Limb (tissue), 2 donors: Measurements from ENCODE around the gene PDSS1.
"Not testable (repeated sequence)": the region's sequence is repeated elsewhere in the genome, so short reads cannot be mapped to it uniquely, and the experiment has no call there.

Experiments used
- DNase-seq, 2 donors: peaks; one replicate each; pipeline ENCODE4 v3.0.0-alpha.2; 2016; ENCODE audit errors: extremely low spot score in 2 of 2

PDSS1 gene, protein sequence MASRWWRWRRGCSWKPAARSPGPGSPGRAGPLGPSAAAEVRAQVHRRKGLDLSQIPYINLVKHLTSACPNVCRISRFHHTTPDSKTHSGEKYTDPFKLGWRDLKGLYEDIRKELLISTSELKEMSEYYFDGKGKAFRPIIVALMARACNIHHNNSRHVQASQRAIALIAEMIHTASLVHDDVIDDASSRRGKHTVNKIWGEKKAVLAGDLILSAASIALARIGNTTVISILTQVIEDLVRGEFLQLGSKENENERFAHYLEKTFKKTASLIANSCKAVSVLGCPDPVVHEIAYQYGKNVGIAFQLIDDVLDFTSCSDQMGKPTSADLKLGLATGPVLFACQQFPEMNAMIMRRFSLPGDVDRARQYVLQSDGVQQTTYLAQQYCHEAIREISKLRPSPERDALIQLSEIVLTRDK

DNA sequence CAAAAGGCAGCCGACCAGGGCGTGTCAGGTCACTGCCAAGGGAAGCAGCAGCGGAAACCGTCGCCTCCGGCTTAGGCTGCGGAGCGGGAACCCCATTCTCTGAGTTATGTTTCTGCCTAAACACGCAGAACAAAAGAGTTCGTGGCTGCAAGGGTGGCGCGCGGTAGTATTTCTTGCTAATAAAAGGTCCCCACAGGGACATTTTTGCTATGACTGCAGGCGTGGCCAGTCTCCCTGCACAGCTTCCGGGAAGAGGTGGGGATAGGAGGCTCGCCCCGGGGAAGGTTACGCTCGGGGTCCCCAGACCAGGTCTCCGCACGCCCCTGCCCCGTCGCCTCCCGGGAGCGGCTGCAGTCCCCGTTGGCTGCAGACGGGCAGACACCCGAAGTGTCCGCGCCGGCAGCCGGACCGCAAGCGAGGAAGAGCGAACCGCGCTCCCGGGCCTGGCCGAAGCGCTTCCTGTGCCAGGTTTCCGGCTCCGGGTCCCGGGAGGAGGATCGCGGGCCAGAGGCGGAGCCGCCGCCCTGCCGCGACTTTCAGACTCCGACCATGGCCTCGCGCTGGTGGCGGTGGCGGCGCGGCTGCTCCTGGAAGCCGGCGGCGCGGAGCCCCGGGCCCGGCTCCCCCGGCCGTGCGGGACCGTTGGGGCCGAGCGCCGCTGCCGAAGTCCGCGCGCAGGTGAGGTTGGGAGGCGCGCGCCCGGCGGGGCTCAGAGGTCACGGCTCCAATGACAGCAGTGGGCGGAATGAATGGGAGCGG lies at the start of gene PDSS1:
Gene PDSS1, plus strand, starts transcription at position 539 of the 759 bp plus-strand sequence. Its CDS starts 11 bp downstream, at position 550.
- peak; percentile 62 to 86 for DNase-seq

DNA sequence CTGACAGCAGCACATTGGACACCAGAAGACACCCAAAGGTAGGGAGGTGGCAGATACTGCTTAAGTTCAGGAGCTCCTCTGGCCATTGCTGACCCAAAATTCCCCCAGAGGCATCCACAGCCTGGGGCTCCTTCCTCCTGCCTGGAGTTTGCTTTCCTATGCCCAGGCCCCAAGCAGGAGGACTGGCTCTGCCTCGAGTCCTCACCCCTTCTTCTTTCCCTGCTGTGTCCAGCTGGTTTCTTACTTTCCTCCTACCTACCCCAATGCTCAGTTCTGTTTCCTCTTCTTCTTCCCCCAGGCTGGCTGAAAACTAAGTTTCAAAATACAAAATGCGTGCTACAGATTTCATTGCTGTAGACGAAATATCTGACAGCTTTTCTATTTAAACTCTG lies 49.3 kb upstream of the PDSS1 start:
- not testable (repeated sequence) for DNase-seq

DNA sequence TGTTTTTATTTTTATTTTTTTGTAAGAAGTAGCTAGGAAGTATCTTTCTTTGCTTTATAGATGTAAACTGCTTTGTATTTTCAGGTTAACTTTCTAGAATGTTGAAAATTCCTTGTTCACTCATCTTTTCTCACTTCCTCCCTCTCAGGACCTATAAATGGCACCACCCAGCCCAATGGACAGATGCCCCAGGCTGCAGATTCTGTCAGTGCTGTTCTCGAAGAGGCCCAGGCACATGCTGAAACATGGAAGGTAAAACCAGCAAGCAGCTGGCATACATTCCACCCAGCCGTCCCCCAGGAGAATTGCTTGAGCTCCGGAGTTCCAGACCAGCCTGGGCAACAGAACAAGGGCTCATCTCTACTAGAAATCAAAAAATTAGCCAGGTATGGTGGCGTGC lies 47.1 kb upstream of the PDSS1 start:
- no peak for DNase-seq

DNA sequence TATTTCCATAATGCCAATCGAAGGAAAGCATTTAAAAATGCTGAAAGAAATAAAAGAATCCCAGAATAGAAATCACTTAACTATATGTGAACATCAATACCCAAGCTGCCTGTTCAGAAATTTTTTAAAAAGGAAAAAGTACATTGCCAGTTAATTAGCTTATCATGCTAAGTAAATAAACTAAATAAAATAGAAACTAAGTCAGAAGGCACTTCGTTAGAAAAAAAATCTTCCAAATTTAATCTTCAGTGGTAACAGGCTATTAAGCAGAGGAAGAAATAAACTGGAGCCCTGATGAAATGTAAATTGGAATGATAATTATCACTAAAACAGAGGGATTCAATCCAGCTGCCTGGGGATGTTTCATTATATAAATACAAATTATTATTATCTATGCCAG lies 46.0 kb upstream of the PDSS1 start:
- not testable (repeated sequence) for DNase-seq

DNA sequence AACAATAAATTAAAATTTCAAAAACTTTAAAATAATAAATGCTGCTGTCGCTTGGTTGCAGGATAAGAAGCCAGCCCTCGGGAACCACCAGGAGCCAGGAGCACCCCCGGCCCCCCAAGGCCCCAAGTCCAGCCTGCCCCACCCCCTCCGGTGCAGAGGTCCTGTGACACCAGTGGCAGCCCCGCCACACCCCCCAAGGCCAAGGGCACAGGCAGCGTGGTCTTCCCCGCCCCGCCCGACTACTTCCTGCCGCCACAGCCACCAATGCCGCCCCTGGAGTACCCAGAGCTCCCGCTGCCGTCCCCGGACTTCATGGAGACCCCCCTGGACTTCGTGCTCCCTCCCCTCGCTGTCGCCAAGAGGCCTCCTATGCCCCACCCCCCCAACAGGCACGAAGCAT lies 44.5 kb upstream of the PDSS1 start:
- no peak for DNase-seq

DNA sequence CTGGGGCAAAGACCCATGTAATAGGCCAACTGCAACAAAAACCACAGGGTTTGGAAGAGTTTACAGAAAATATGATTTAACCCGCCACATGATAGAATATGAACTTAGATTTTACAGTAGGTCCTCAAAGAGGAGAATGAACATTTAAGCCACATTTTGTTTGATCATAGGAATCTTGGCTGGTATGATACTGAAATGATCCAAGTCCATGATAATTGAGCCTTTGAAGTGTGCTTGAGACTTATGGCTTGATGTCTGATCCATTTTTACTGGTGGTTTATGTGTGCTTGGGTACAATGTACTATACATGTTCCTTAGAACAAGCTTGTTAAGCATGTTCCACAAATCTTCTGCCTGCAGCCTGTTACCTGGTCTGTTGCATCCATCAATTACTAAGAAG lies 41.8 kb upstream of the PDSS1 start:
- DNase-seq: no peak

DNA sequence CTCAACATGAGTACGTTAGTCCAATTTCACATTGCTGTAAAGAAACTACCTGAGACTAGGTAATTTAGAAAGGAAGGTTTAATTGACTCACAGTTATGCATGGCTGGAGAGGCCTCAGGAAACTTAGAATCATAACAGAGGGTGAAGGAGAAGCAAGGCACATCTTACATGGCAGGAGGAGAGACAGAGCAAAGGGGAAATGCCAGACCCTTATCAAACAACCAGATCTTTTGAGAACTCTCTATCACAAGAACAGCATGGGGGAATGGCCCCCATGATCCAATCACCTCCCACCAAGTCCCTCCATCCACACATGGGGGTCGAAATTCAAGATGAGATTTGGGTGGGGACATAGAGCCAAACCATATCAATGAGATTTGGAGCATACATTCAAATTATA lies 34.6 kb upstream of the PDSS1 start:
- no peak for DNase-seq

DNA sequence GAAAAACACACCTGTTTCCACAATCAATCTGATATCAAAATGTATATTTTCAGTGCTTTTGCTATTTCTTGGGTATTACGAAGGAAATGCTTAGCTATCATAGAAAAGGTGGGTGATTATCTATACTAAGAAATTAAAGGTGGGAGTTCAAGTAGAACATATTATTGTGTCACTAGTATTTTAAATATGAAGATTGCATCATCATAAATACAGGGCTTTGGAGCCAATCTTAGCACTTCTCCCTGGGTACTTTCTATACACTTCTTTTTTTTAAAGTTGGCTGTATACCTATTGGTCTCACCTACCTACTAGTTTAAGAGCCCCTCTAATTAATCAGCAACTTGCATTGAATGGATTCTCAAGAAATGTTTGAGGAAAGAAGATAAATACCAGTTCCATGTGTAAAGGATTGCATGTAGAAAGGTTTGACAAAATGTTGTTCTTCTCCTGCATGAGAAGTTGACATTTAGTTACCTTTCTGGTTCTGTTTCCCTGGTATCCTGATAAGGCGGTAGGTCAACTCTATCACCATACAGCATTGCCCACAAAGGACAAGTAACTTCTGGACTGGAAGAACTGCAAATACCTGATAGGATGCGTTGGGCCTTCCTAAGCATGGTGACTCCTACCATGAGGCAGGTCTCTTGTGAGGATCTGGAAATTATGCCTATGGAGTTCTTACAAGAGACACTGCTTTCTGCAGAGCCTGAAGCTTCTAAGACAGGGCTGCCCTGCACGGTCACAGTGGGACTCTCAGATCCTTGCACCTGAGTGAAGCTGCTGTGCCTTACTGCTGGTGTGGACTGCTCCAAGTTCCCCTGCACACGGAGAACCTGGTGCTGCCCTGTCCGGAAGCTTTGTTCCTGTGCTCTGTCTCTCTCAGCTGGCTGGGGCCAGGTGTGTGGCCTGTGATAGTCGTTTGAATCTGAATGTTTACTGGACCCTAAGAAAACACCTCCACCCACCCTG lies 32.1 kb upstream of the PDSS1 start:
- DNase-seq: no peak

DNA sequence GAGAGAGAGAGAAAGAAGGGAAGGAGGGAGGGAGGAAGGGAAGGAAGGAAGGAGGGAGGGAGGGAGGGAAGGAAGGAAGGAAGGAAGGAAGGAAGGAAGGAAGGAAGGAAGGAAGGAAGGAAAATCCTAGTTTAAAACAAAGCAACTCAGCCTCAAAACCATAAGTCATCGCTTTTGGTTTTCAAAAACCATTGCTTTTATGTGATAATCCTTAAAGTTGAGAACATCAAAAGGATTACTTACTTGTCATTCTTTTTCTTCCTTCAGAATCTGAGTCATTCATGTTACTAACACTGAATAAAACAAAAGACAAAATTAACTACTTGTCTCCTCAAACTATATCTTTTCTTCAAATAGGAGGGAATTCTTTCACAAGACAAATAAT lies 21.6 kb upstream of the PDSS1 start:
- DNase-seq: no peak

DNA sequence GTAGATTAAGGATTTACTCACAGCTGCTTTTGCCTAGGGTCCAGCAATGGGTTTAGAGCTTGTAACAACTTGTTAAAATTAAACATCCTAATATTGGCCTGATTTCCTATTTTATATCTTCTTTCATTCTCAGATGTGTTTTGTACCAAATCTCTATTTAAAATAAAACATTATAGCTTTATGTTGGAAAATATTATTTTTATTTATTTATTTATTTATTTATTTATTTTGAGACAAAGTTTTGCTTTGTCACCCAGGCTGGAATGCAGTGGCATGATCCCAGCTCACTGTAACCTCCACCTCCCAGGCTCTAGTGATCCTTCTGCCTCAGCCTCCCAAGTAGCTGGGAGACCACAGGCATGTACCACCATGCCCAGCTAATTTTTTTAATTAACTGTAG lies 17.9 kb upstream of the PDSS1 start:
- no peak for DNase-seq

DNA sequence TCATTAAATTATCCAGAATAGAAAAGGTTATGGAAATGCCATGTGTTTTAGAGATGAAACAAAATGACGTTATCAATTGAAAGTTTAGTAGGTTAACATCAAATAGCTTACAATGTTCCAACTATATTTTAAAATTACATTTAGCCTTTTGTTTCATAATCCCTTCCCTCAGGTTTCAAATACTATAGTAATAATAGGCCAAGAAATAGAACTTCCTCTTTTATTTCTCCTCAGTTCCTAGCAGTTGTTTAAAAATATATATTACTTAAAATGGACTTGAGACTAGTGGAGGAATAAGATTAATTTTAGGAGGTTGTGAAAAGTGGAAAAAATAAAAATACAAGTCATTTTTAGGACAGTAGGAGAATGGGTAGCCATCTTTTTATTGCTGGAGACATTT lies 16.4 kb upstream of the PDSS1 start:
- DNase-seq: no peak

DNA sequence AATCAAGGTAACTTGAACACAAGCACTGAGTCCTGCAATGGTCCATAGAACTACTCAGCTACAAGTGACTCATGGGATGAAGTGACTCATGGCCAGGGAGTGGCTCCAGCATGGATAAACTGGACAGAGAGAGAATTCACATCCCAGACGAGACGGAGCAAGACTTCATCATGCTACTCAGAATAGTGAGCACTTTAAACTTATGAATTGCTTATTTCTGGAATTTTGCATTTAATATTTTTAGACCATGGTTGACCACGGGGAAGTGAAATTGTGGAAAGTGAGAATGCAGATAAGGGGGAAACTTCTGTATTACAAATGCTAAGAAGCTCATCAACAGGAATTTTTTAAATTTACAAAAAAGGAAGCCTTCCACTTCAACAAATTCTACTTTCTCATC lies 15.5 kb upstream of the PDSS1 start:
- not testable (repeated sequence) for DNase-seq

DNA sequence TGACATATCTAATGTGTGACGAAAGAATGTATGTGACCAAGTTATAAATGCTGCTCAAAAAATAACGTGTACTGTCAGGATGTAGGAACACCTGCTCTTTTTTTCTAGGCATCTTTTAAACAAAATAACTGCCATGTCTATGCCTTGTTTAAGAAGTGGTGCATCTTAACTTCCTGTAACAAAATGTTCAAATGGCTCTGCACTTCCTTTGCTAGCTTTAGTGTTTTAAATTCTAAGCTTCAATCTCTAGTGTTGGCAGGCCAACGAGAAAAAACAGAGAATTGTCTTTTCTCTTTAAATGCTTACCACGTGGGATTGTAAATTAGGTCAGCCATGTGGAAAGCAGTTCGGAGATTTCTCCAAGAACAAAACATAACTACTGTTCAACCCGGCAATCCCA lies 14.6 kb upstream of the PDSS1 start:
- DNase-seq: no peak

DNA sequence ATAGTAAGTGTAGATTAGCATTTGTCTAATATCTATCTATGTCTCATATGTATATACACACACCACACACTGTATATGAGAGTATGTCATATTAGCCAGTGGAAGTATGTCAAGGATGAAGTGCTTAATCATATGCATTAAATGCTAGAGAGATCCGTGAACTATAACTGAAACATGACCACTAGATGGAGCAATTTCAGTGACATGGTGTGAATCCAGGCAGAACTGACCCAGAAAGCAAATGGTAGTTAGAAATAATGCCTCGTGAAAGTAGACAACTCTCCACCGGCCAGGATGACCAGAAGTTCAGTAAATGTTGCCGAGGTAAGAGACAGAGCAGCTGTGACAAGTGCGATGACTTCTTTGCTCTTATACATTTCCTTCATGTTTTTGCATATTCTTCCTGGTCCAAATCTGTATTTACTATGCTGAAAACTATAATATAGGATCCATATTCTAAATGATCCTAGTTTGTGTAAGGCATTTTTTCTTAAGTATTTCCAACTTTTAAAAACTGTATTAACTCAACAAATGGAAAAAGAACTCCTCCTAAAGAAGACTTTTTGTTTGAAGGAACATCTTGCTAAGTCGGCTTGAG lies 12.7 kb upstream of the PDSS1 start:
- peak in 1 of 2 donors; percentile 36 for DNase-seq

DNA sequence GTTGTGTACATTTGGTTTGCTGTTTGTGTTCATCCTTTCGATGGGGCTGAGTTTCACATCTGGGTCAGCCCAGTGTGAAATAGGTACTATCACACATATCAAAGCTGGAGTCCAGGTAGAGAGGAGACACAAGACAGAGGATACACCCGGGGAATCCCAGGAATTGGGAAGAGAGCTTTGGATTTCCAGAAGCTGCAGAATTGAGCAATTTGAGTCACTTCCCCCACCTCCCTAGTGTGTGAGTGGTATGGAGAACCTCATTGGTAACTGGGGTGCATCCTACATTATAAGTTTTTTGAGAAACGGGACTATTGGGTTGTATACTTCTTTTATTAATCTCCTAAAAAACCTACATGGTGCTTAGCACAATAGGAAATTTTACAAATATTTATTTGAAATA lies 12.1 kb upstream of the PDSS1 start:
- no peak for DNase-seq

DNA sequence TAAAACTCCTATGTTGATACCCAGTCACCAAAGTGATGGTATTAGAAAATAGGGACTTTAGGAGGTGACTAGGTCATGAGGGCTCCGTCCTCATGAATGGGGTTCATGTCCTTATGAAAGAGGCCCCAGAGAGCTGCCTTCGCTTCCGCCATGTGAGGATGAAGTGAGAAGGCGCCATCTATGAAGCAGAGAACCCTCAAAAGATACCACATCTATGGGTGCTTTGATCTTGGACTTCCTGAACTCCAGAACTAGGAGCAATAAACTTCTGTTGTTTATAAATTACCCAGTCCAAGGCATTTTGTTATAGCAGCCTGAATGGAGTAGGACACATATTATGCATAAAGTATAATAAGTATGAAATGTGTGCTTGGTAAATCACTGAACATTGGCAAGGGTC lies 8.1 kb upstream of the PDSS1 start:
- no peak for DNase-seq

DNA sequence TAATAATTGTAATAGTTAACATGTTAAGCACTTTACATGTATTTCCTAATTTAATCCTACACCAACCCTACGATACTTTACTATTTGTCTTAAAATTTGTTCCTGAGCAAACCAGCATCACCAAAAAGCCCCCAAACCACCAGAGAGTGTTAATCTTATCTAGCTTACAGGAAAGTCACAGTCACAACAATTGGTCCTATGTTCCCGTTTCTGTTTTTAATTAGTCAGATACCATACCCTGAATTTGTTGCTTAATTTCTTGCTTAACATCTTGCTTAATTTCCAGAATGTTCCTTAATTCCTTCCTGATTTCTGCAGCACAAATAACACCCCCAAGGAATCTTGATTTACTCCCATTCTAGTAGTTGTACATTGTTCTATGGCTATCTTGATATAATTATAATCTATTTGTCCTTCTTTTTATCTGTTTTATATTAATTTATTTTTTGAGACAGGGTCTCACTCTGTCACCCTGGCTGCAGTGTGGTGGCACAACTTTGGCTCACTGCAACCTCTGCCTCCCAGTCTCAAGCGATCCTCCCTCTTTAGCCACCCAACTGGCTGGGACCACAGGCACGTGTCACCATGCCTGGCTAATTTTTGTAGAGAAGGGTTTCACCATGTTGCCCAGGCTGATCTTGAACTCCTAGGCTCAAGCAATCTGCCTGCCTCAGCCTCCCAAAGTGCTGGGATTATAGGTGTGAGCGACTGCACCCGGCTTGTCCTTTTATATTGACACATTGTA lies 6.6 kb upstream of the PDSS1 start:
- DNase-seq: no peak

DNA sequence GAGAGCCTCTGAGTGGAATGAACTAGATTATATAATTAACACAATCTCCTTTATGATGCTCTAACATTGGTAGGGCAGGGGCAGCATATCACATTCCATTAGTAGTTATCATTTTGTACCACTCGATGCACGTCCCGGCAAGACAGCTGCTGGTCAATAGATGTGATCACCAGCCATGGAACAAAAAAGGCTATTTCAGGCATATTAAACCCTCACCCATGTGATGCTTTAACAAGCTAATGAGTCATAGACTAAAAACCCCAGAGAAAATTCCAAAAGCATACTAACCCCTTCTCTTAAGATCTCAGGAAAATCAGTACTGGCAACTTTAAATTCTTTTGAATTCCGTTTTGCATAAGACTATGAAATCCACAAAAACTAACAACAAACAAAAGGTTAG lies 3.0 kb upstream of the PDSS1 start:
- DNase-seq: not testable (repeated sequence)

DNA sequence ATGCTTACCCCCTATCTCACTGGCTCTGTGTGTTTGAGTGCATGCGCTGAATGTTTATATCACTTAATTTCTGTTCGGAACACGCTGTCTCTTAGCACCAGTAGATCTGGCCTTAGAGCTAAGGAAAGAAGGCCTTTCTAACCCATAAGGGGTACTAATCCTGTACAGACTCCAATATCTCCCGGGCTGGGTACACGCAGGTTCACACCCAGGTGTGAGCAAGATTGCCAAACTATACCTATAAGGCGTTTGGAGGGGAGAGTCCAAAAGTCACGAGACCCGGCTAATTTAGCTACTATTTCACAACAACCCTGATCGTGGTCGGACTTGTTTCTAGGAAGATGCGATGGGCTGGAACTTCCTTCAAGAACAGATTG lies 727 bp upstream of the PDSS1 start:
- no peak for DNase-seq

DNA sequence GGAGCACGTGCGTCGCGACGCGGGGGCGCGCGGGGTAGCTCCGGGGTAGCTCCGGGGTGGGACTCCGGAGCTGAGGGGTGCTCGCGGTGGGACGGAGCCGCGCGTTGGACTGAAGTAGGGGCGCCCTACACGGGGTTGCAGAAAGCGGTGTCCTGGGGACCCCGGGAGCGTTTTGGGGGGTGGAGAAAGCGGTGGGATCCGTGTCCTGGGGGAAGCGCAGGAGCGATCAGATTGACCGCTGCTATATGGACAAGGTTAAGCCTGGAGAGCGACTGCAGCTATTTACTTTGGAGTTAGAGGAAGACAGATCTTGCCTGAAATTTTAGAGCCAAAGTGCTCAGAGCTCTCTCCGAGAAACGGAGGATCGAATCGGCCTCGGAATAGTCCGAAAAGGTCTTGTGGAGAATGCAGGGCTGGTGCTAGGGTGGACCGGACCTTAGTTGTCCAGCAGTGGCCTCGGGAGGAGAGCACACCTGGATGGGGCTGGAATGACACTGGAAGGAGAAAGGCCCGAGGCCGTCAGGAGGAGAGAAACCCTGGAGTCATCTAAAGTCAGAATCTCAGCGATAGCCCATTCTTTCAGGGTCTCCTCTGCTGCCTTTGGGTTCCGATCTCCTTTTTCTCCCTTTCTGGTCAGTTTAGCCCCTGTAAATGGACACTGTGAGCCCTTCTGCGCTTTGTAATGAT lies 564 bp downstream of the PDSS1 start:
- no peak for DNase-seq
